GM18519 (cell line): ENCODE measurements around the gene ANKRD33B.
"Not testable (repeated sequence)": the region's sequence is repeated elsewhere in the genome, so short reads cannot be mapped to it uniquely, and the experiment has no call there.

ENCODE experiments used
- ATAC-seq: cut with Tn5 transposase; IDR thresholded peaks from one replicate; pipeline ENCODE4 v1.9.1; 2021; ENCODE audit warnings: mild to moderate bottlenecking, moderate library complexity; ENCODE audit not compliant: unreplicated experiment, low FRiP score

The ANKRD33B gene

GRCh38 chr5:10610058-10610457 is 46.2 kb downstream of the ANKRD33B start:
- ATAC-seq = no peak

- ATAC-seq = no peak
Observed at GRCh38 chr5:10611290-10611689, 47.4 kb downstream of the ANKRD33B start.

- no peak for ATAC-seq
Observed at GRCh38 chr5:10612251-10612650, 48.4 kb downstream of the ANKRD33B start.

- no peak for ATAC-seq
Observed at GRCh38 chr5:10615693-10616092, 51.8 kb downstream of the ANKRD33B start.

- ATAC-seq = no peak
Observed at GRCh38 chr5:10617103-10617502, 53.2 kb downstream of the ANKRD33B start.

- ATAC-seq = no peak
Observed at GRCh38 chr5:10618311-10618710, 54.4 kb downstream of the ANKRD33B start.

GRCh38 chr5:10619649-10620048 is 55.8 kb downstream of the ANKRD33B start:
- ATAC-seq = no peak

GRCh38 chr5:10620346-10620745 is 56.5 kb downstream of the ANKRD33B start:
- ATAC-seq = peak; percentile 59

GRCh38 chr5:10621832-10622231 is 58.0 kb downstream of the ANKRD33B start:
- no peak for ATAC-seq

GRCh38 chr5:10622810-10623209 is 58.9 kb downstream of the ANKRD33B start:
- no peak for ATAC-seq

GRCh38 chr5:10623305-10623910 is 59.5 kb downstream of the ANKRD33B start:
- ATAC-seq = no peak

- ATAC-seq = no peak
Observed at GRCh38 chr5:10624206-10624605, 60.3 kb downstream of the ANKRD33B start.

- ATAC-seq = no peak
Observed at GRCh38 chr5:10624679-10625078, 60.8 kb downstream of the ANKRD33B start.

GRCh38 chr5:10625700-10626472 is 62.0 kb downstream of the ANKRD33B start:
- ATAC-seq = no peak

GRCh38 chr5:10626473-10627013 is 62.7 kb downstream of the ANKRD33B start:
- no peak for ATAC-seq

GRCh38 chr5:10627160-10627701 is 63.4 kb downstream of the ANKRD33B start:
- peak; percentile 7 for ATAC-seq

GRCh38 chr5:10628601-10629000 is 64.7 kb downstream of the ANKRD33B start:
- no peak for ATAC-seq

- no peak for ATAC-seq
Observed at GRCh38 chr5:10629682-10630081, 65.8 kb downstream of the ANKRD33B start.

- no peak for ATAC-seq
Observed at GRCh38 chr5:10630126-10630525, 66.3 kb downstream of the ANKRD33B start.

- ATAC-seq = not testable (repeated sequence)
Observed at GRCh38 chr5:10630744-10631143, 66.9 kb downstream of the ANKRD33B start.

GRCh38 chr5:10631316-10631996 is 67.6 kb downstream of the ANKRD33B start:
- ATAC-seq = no peak
